ENCODE measurements around the gene XCL2.
"Not testable (repeated sequence)": the region's sequence is repeated elsewhere in the genome, so short reads cannot be mapped to it uniquely, and the experiment has no call there.

GRCh38 chr1:168540798-168541197 lies 3.0 kb downstream of the XCL2 start:
- TF ChIP-seq CTCF (conservative IDR thresholded peaks at IDR 0.05; ENCODE audit: low read depth, low read length); EZH2 (IDR thresholded peaks at IDR 0.05; ENCODE audit: borderline replicate concordance, low read depth, low read length, poor library complexity, severe bottlenecking): not testable (repeated sequence)

All from A673 (cell line).